ENCODE measurements around the gene SETD7.

Gene SETD7

GRCh38 chr4:139489638-139490037 is 66.4 kb downstream of the SETD7 start:
- H3F3A ChIP-seq (ENCODE audit: insufficient read depth, low read length), result no peaks in the 10 kb centered on the region
- TF ChIP-seq EZH2 (optimal IDR thresholded peaks at IDR 0.05; ENCODE audit: low read depth, low read length) (no peak), EZH2phosphoT487 (IDR thresholded peaks at IDR 0.05; ENCODE audit: low read length) (no peak), CTCF (IDR thresholded peaks at IDR 0.05; ENCODE audit: low read length) (no peak)
- no peaks in the 10 kb centered on the region for H4K20me1 ChIP-seq (ENCODE audit: insufficient read depth, low read length)
- H3K4me1 ChIP-seq (ENCODE audit: low read length), result no peaks in the 10 kb centered on the region
- H2AFZ ChIP-seq (ENCODE audit: low read length), result no peak overlapping the region
- H3K27me3 ChIP-seq (replicated peaks; ENCODE audit: insufficient read depth, low read length), result no peaks in the 10 kb centered on the region
- no peak overlapping the region for H3K4me3 ChIP-seq (ENCODE audit: low read length)
- no peaks in the 10 kb centered on the region for H3K9me3 ChIP-seq (replicated peaks; ENCODE audit: insufficient read depth, low read length)
- no peaks in the 10 kb centered on the region for H3K9me2 ChIP-seq (replicated peaks; ENCODE audit: insufficient read depth, low read length)
- no peaks in the 10 kb centered on the region for H3K36me3 ChIP-seq (replicated peaks; ENCODE audit: insufficient read depth, low read length)
- no peaks in the 10 kb centered on the region for H3K79me2 ChIP-seq (ENCODE audit: low read length)
- DNase-seq, result no peak
- no peak overlapping the region for H3K9ac ChIP-seq (ENCODE audit: low read length)
- no peak overlapping the region for H3K27ac ChIP-seq (ENCODE audit: low read length)
- H3K4me2 ChIP-seq (ENCODE audit: low read depth, low read length), result no peak overlapping the region

GRCh38 chr4:139488442-139488841 is 67.6 kb downstream of the SETD7 start:
- no peaks in the 10 kb centered on the region for H3K36me3 ChIP-seq (replicated peaks; ENCODE audit: insufficient read depth, low read length)
- no peaks in the 10 kb centered on the region for H3K9me3 ChIP-seq (replicated peaks; ENCODE audit: insufficient read depth, low read length)
- TF ChIP-seq CTCF (IDR thresholded peaks at IDR 0.05; ENCODE audit: low read length), result no peak
- TF ChIP-seq EZH2phosphoT487 (IDR thresholded peaks at IDR 0.05; ENCODE audit: low read length), result no peak
- no peak for TF ChIP-seq EZH2 (optimal IDR thresholded peaks at IDR 0.05; ENCODE audit: low read depth, low read length)
- H3K4me1 ChIP-seq (ENCODE audit: low read length), result no peaks in the 10 kb centered on the region
- no peak for DNase-seq
- no peaks in the 10 kb centered on the region for H3K27me3 ChIP-seq (replicated peaks; ENCODE audit: insufficient read depth, low read length)
- H3K79me2 ChIP-seq (ENCODE audit: low read length), result no peaks in the 10 kb centered on the region
- no peak overlapping the region for H3K4me2 ChIP-seq (ENCODE audit: low read depth, low read length)
- H3K27ac ChIP-seq (ENCODE audit: low read length), result no peak overlapping the region
- no peak overlapping the region for H2AFZ ChIP-seq (ENCODE audit: low read length)
- H3K4me3 ChIP-seq (ENCODE audit: low read length), result no peak overlapping the region
- H3F3A ChIP-seq (ENCODE audit: insufficient read depth, low read length), result no peaks in the 10 kb centered on the region
- H3K9ac ChIP-seq (ENCODE audit: low read length), result no peak overlapping the region
- no peaks in the 10 kb centered on the region for H3K9me2 ChIP-seq (replicated peaks; ENCODE audit: insufficient read depth, low read length)
- H4K20me1 ChIP-seq (ENCODE audit: insufficient read depth, low read length), result no peaks in the 10 kb centered on the region

GRCh38 chr4:139484783-139485311 is 71.2 kb downstream of the SETD7 start:
- Histone ChIP-seq H3K79me2 (ENCODE audit: low read length) (no peaks in the 10 kb centered on the region), H3K36me3 (replicated peaks; ENCODE audit: insufficient read depth, low read length) (no peaks in the 10 kb centered on the region), H3K4me3 (ENCODE audit: low read length) (no peak overlapping the region), H3K9me3 (replicated peaks; ENCODE audit: insufficient read depth, low read length) (no peaks in the 10 kb centered on the region), H3K27me3 (replicated peaks; ENCODE audit: insufficient read depth, low read length) (no peaks in the 10 kb centered on the region), H2AFZ (ENCODE audit: low read length) (no peak overlapping the region), H3F3A (ENCODE audit: insufficient read depth, low read length) (no peaks in the 10 kb centered on the region), H3K4me2 (ENCODE audit: low read depth, low read length) (no peak overlapping the region), H3K9ac (ENCODE audit: low read length) (no peak overlapping the region), H3K4me1 (ENCODE audit: low read length) (no peaks in the 10 kb centered on the region), H4K20me1 (ENCODE audit: insufficient read depth, low read length) (no peaks in the 10 kb centered on the region), H3K27ac (ENCODE audit: low read length) (no peak overlapping the region), H3K9me2 (replicated peaks; ENCODE audit: insufficient read depth, low read length) (no peaks in the 10 kb centered on the region)
- no peak for DNase-seq
- TF ChIP-seq CTCF (IDR thresholded peaks at IDR 0.05; ENCODE audit: low read length) (no peak), EZH2phosphoT487 (IDR thresholded peaks at IDR 0.05; ENCODE audit: low read length) (no peak), EZH2 (optimal IDR thresholded peaks at IDR 0.05; ENCODE audit: low read depth, low read length) (no peak)

All from MM.1S (cell line).